Activated CD8-positive, alpha-beta memory T cell treated with anti-CD3 and anti-CD28 coated beads for 4 hours (primary cell): ENCODE results near the gene DNAJC4.
A peak's percentile ranks its signal among the peaks of the same experiment; 100 is the strongest.

Experiments
- DNase-seq, 2 donors: peaks; one replicate each; pipeline ENCODE4 v3.0.0-alpha.2; 2020; ENCODE audit warnings: low read depth in 2 of 2

The DNAJC4 gene

GRCh38 chr11:64259533-64260067 lies 29.3 kb downstream of the DNAJC4 start:
- DNase-seq = no peak

- no peak for DNase-seq
Measured at GRCh38 chr11:64260147-64260708, 29.9 kb downstream of the DNAJC4 start.

GRCh38 chr11:64261556-64262080 lies 31.3 kb downstream of the DNAJC4 start:
- no peak for DNase-seq

GRCh38 chr11:64262271-64263002 lies 32.1 kb downstream of the DNAJC4 start:
- no peak for DNase-seq

- no peak for DNase-seq
Measured at GRCh38 chr11:64263021-64263946, 32.9 kb downstream of the DNAJC4 start.

- no peak for DNase-seq
Measured at GRCh38 chr11:64263947-64264317, 33.6 kb downstream of the DNAJC4 start.

GRCh38 chr11:64264371-64264852 lies 34.1 kb downstream of the DNAJC4 start:
- DNase-seq = no peak

GRCh38 chr11:64265176-64266160 lies 35.1 kb downstream of the DNAJC4 start:
- no peak for DNase-seq

- no peak for DNase-seq
Measured at GRCh38 chr11:64266339-64266738, 36.0 kb downstream of the DNAJC4 start.

- DNase-seq = no peak
Measured at GRCh38 chr11:64267207-64267945, 37.0 kb downstream of the DNAJC4 start.

GRCh38 chr11:64268025-64268892 lies 37.9 kb downstream of the DNAJC4 start:
- no peak for DNase-seq

- no peak for DNase-seq
Measured at GRCh38 chr11:64268893-64269539, 38.7 kb downstream of the DNAJC4 start.

GRCh38 chr11:64269540-64270220 lies 39.3 kb downstream of the DNAJC4 start:
- peak; percentile 94 to 96 for DNase-seq

GRCh38 chr11:64275031-64275800 lies 44.9 kb downstream of the DNAJC4 start:
- no peak for DNase-seq

- no peak for DNase-seq
Measured at GRCh38 chr11:64275841-64276240, 45.5 kb downstream of the DNAJC4 start.

- DNase-seq = no peak
Measured at GRCh38 chr11:64276653-64277431, 46.5 kb downstream of the DNAJC4 start.
